ENCODE results near the gene DAP. TPM values are rescaled to one million over a fixed set of nuclear protein-coding genes. Genes with fewer than 3 reads are reported as not detected.

DAP gene, protein sequence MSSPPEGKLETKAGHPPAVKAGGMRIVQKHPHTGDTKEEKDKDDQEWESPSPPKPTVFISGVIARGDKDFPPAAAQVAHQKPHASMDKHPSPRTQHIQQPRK
- 15.1 TPM for total RNA-seq (2013)
- polyA plus RNA-seq (10 to 100 TPM; 60.9 to 69.0 (median 62.3) TPM), polyA minus RNA-seq (19.1 and 30.5 TPM in 2 replicates), total RNA-seq (20.3 to 85.0 (median 31.9) reads per million in 11 experiments)

DNA sequence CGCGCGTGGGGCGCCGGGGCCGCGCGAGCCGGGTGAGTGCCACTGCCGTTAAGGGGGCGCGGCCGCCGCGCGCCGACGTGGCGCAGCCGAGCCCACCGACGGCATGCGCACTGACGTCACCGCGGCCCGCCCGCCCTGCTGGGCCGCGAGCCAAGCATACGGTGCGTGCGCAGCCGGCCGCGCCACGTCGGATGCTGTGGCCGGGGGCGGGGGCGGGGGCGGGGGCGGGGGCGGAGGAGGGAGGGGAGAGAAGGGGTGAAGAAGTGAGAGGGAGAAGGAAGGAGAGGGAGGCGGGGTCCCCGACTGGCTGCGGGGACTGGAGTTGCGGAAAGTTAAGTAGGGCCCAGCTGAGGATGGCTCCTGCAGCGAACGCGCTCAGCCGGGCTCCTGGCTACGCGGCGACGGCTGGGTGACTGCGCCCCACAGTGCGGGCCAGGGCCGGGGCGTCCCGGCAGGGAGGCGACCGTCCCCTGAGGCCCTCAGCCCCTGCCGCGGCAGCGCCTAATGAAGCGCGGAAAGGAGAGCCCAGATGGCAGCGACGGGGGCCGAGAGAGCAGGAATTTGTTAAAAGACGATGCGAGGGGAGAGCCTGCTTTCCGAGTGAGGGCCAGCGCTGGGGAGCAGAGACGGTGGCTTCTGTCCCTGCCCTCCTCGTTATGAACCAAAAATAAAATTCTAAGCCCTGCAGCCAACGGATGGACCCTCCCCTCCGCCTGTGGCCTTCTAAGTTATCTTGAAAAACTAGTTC, at the start of gene DAP:
DAP (minus strand) TSS at position 50 of the 748 bp plus-strand sequence. CDS start 166 bp downstream, outside the sequence.
- H3K9ac ChIP-seq (ENCODE audit: insufficient read depth, low read length, poor library complexity, severe bottlenecking) = peak within 1 kb of the TSS; percentile 92
- H3K79me2 ChIP-seq (ENCODE audit: insufficient read depth, low read length) = peaks cover 46% of the 10 kb centered on the region
- peak within 1 kb of the TSS; percentile 71 to 97 (median 85) for H3K4me3 ChIP-seq (replicated peaks in 1 of 3; ENCODE audit: low read depth in 2 of 3, low read length in 3 of 3)
- peak within 1 kb of the TSS; percentile 66 for H2AFZ ChIP-seq (ENCODE audit: insufficient read depth, low read depth, low read length, poor library complexity, severe bottlenecking)
- H4K20me1 ChIP-seq (ENCODE audit: insufficient read depth, low read length) = peaks cover 38% of the 10 kb centered on the region
- H3K27ac ChIP-seq (ENCODE audit: low read depth in 1 of 2, low read length in 2 of 2) = peak within 1 kb of the TSS; percentile 94 to 99
- H3K4me2 ChIP-seq (replicated peaks; ENCODE audit: extremely low read depth, low read length, poor library complexity, severe bottlenecking) = peak within 1 kb of the TSS; percentile 83
- intact Hi-C loops (cut with micrococcal nuclease) = loop anchor here (2.0 to 10.0 kb wide), 5 partner anchors 29 to 309 kb away; no protein-coding TSS in a partner anchor
- H3K9me3 ChIP-seq (replicated peaks in 1 of 2; ENCODE audit: control insufficient read depth in 1 of 2, insufficient read depth in 1 of 2, low read length in 2 of 2) = no peaks in the 10 kb centered on the region
- peak within 1 kb of the TSS; percentile 98 to 99 (median 98) for H3K27ac Mint-ChIP-seq
- H3K9me3 Mint-ChIP-seq = no peaks in the 10 kb centered on the region
- H3K27me3 ChIP-seq (ENCODE audit: control insufficient read depth in 2 of 2, insufficient read depth in 2 of 2, low read length in 2 of 2) = no peaks in the 10 kb centered on the region
- peaks cover 2 to 14% of the 10 kb centered on the region in 2 donors for H3K36me3 ChIP-seq (replicated peaks in 1 of 2; ENCODE audit: control insufficient read depth in 1 of 2, insufficient read depth in 2 of 2, low read length in 2 of 2)
- H3K4me1 Mint-ChIP-seq = peaks cover 51% of the 10 kb centered on the region
- peaks cover 0 to 2% (median 1%) of the 10 kb centered on the region in 3 donors for H3K27me3 Mint-ChIP-seq (ENCODE audit: low read depth in 3 of 3)
- peaks cover 43 to 46% of the 10 kb centered on the region in 2 donors for H3K4me1 ChIP-seq (ENCODE audit: control insufficient read depth in 1 of 2, insufficient read depth in 2 of 2, low read length in 2 of 2)
- DNase-seq = peak; percentile 88 to 91 (median 90)
- under 1% methylated on average over 51 of the region's 79 CpGs for WGBS (ENCODE audit: insufficient coverage)
- TF ChIP-seq, protein P1, sequence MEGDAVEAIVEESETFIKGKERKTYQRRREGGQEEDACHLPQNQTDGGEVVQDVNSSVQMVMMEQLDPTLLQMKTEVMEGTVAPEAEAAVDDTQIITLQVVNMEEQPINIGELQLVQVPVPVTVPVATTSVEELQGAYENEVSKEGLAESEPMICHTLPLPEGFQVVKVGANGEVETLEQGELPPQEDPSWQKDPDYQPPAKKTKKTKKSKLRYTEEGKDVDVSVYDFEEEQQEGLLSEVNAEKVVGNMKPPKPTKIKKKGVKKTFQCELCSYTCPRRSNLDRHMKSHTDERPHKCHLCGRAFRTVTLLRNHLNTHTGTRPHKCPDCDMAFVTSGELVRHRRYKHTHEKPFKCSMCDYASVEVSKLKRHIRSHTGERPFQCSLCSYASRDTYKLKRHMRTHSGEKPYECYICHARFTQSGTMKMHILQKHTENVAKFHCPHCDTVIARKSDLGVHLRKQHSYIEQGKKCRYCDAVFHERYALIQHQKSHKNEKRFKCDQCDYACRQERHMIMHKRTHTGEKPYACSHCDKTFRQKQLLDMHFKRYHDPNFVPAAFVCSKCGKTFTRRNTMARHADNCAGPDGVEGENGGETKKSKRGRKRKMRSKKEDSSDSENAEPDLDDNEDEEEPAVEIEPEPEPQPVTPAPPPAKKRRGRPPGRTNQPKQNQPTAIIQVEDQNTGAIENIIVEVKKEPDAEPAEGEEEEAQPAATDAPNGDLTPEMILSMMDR (IDR thresholded peaks at IDR 0.05) = no peak
- H3K4me3 Mint-ChIP-seq = peak within 1 kb of the TSS; percentile 90 to 97
- peaks cover 11 to 20% of the 10 kb centered on the region in 2 donors for H3K36me3 Mint-ChIP-seq

DNA sequence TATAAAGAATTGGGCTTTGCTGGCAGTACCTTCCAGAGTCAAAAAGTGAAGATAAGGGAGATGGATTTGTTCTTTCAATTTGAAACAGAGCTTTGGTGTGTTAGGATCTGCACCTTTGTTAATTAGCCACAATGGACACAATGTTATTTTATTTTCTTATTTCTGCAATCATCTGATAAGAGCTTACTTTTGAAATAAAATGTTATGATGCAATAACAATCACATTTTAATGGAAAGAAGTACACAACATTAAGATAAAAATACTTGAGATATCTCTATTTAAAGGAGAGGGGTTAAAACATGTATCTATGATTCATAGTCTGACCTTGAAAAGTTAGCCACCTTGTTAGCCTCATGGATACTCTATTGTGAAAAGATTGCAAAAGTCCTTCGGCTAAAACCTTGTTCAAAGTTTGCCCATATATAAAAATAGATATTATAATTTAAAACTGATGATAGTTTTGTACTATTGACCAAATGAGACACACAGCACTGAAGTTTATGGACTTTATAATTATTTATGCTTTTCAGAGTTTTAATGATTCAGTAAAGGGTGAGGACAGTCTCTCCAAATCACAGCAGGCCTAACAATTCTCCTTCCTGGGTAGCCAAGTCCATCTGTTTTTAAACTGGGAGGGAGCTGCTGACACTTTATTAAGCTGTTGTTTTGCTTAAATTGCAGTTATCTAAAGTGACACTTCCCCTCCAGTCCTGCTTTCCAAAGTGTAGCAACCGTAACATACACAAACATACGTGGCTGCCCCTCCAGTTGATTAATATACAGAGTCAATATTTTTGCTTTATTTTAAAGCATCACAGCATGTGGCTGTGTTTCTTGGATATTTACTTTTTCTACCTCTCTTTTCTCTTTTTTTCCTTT, 47.6 kb upstream of the DAP start:
- DNase-seq = no peak
- Histone ChIP-seq H3K4me2 (replicated peaks; ENCODE audit: extremely low read depth, low read length, poor library complexity, severe bottlenecking) (no peak overlapping the region), H3K27me3 (ENCODE audit: control insufficient read depth in 2 of 2, insufficient read depth in 2 of 2, low read length in 2 of 2) (no peaks in the 10 kb centered on the region), H2AFZ (ENCODE audit: insufficient read depth, low read depth, low read length, poor library complexity, severe bottlenecking) (no peak overlapping the region), H3K9me3 (replicated peaks in 1 of 2; ENCODE audit: control insufficient read depth in 1 of 2, insufficient read depth in 1 of 2, low read length in 2 of 2) (no peaks in the 10 kb centered on the region), H3K4me3 (replicated peaks in 1 of 3; ENCODE audit: low read depth in 2 of 3, low read length in 3 of 3) (no peak overlapping the region), H3K27ac (ENCODE audit: low read depth in 1 of 2, low read length in 2 of 2) (no peak overlapping the region), H3K9ac (ENCODE audit: insufficient read depth, low read length, poor library complexity, severe bottlenecking) (no peak overlapping the region), H3K4me1 (ENCODE audit: control insufficient read depth in 1 of 2, insufficient read depth in 2 of 2, low read length in 2 of 2) (no peaks in the 10 kb centered on the region), H3K36me3 (replicated peaks in 1 of 2; ENCODE audit: control insufficient read depth in 1 of 2, insufficient read depth in 2 of 2, low read length in 2 of 2) (no peaks in the 10 kb centered on the region), H4K20me1 (ENCODE audit: insufficient read depth, low read length) (no peaks in the 10 kb centered on the region), H3K79me2 (ENCODE audit: insufficient read depth, low read length) (no peaks in the 10 kb centered on the region)
- TF ChIP-seq, protein P1 (IDR thresholded peaks at IDR 0.05) = no peak
- intact Hi-C loops (cut with micrococcal nuclease) = no loop called here
- H3K9me3 Mint-ChIP-seq = peaks cover 0 to 6% (median 1%) of the 10 kb centered on the region in 7 donors
- WGBS (ENCODE audit: insufficient coverage) = no CpG with 5 or more reads among the region's 3 CpGs
- peaks cover 4% of the 10 kb centered on the region for H3K4me1 Mint-ChIP-seq
- no peak overlapping the region for H3K4me3 Mint-ChIP-seq
- H3K27me3 Mint-ChIP-seq (ENCODE audit: low read depth in 3 of 3) = peaks cover 0 to 3% (median 1%) of the 10 kb centered on the region in 3 donors
- H3K27ac Mint-ChIP-seq = peak overlapping the region in 1 of 7 donors; percentile 35
- no peaks in the 10 kb centered on the region for H3K36me3 Mint-ChIP-seq
